Karpas-422 (cell line): Measurements from ENCODE around the gene NHS. TPM values are rescaled to one million over a fixed set of nuclear protein-coding genes. Genes with fewer than 3 reads are reported as not detected.

Experiments used
- DNase-seq: peaks from one replicate; pipeline ENCODE4 v3.0.0-alpha.2; 2015
- H2AFZ ChIP-seq: fragments of 200-600 bp; sonication (generic); 2 replicates; pipeline ENCODE4 v1.6.1; 2014; ENCODE audit warnings: antibody characterized with exemption, low read length, mixed read lengths
- H3K27ac ChIP-seq: fragments of 200-600 bp; sonication (generic); 2 replicates; pipeline ENCODE4 v1.5.1; 2014; ENCODE audit warnings: mild to moderate bottlenecking, low read length, moderate library complexity
- H3K27me3 ChIP-seq: fragments of 200-600 bp; sonication (generic); 2 replicates; pipeline ENCODE4 v1.6.1; 2014; ENCODE audit warnings: low read length, mixed read lengths
- H3K36me3 ChIP-seq: fragments of 200-600 bp; sonication (generic); 2 replicates; pipeline ENCODE4 v1.6.1; 2014; ENCODE audit warnings: low read length, mixed read lengths; ENCODE audit not compliant: insufficient read depth
- H3K4me1 ChIP-seq: fragments of 200-600 bp; sonication (generic); 2 replicates; pipeline ENCODE4 v1.6.1; 2014; ENCODE audit warnings: mild to moderate bottlenecking, low read length, mixed read lengths
- H3K4me2 ChIP-seq: fragments of 200-600 bp; sonication (generic); 2 replicates; pipeline ENCODE4 v1.6.1; 2014; ENCODE audit warnings: low read length, low read depth, mild to moderate bottlenecking; ENCODE audit not compliant: poor library complexity, severe bottlenecking
- H3K4me3 ChIP-seq: fragments of 200-600 bp; sonication (generic); 2 replicates; pipeline ENCODE4 v1.5.1; 2014; ENCODE audit warnings: mild to moderate bottlenecking, antibody characterized with exemption, low read length, mixed read lengths
- H3K79me2 ChIP-seq: fragments of 200-600 bp; sonication (generic); 2 replicates; pipeline ENCODE4 v1.6.1; 2014; ENCODE audit warnings: mild to moderate bottlenecking, low read length, mixed read lengths
- H3K9ac ChIP-seq: fragments of 200-600 bp; sonication (generic); 2 replicates; pipeline ENCODE4 v1.6.0; 2014; ENCODE audit warnings: low read length
- H3K9me2 ChIP-seq: fragments of 200-600 bp; sonication (generic), shearing (Covaris generic); replicated peaks from 2 replicates; pipeline ENCODE4 v1.6.0; 2014; ENCODE audit warnings: mild to moderate bottlenecking, low read length, moderate library complexity; ENCODE audit not compliant: insufficient read depth
- H3K9me3 ChIP-seq: fragments of 300-700, 200-600 bp; sonication (generic); 2 replicates; pipeline ENCODE4 v1.6.1; 2014; ENCODE audit warnings: low read length, mixed read lengths
- H4K20me1 ChIP-seq: fragments of 200-600 bp; sonication (generic); 2 replicates; pipeline ENCODE4 v1.6.1; 2014; ENCODE audit warnings: mild to moderate bottlenecking, antibody characterized with exemption, low read length, low read depth; ENCODE audit not compliant: insufficient read depth
- total RNA-seq: library from RNA; depleted of rRNA; stranded (reverse); fragments of >200 nt; shearing (Covaris generic); gene quantifications from 2 replicates; pipeline ENCODE4 v1.2.3, GENCODE V29; 2014; ENCODE audit warnings: low replicate concordance

Gene NHS
- total RNA-seq, 1 experiment from 2014 or later = 0.15 TPM

GRCh38 chrX:17707731-17708130 lies 332.7 kb downstream of the NHS start:
- Histone ChIP-seq H4K20me1 (no peaks in the 10 kb centered on the region), H2AFZ (no peak overlapping the region), H3K4me3 (no peak overlapping the region), H3K9me2 (no peaks in the 10 kb centered on the region), H3K36me3 (no peaks in the 10 kb centered on the region), H3K27ac (no peak overlapping the region), H3K79me2 (no peaks in the 10 kb centered on the region), H3K9ac (no peak overlapping the region), H3K9me3 (no peaks in the 10 kb centered on the region), H3K4me2 (no peak overlapping the region), H3K27me3 (no peaks in the 10 kb centered on the region), H3K4me1 (no peaks in the 10 kb centered on the region)
- no peak for DNase-seq

- no peaks in the 10 kb centered on the region for H4K20me1 ChIP-seq
- H3K9me3 ChIP-seq = no peaks in the 10 kb centered on the region
- H3K4me1 ChIP-seq = no peaks in the 10 kb centered on the region
- no peaks in the 10 kb centered on the region for H3K27me3 ChIP-seq
- no peak overlapping the region for H3K27ac ChIP-seq
- no peak overlapping the region for H3K9ac ChIP-seq
- H3K36me3 ChIP-seq = no peaks in the 10 kb centered on the region
- H2AFZ ChIP-seq = no peak overlapping the region
- H3K4me3 ChIP-seq = no peak overlapping the region
- H3K4me2 ChIP-seq = no peak overlapping the region
- DNase-seq = no peak
- H3K9me2 ChIP-seq = no peaks in the 10 kb centered on the region
- no peaks in the 10 kb centered on the region for H3K79me2 ChIP-seq
These were observed 335.9 kb downstream of the NHS start for GRCh38 chrX:17710871-17711301.

- no peak overlapping the region for H3K9ac ChIP-seq
- no peaks in the 10 kb centered on the region for H3K9me3 ChIP-seq
- H3K9me2 ChIP-seq = no peaks in the 10 kb centered on the region
These were observed 338.3 kb downstream of the NHS start for GRCh38 chrX:17713288-17713687.

GRCh38 chrX:17718649-17719165 lies 343.7 kb downstream of the NHS start:
- no peaks in the 10 kb centered on the region for H3K36me3 ChIP-seq
- no peak overlapping the region for H3K27ac ChIP-seq
- no peaks in the 10 kb centered on the region for H3K4me1 ChIP-seq
- no peak overlapping the region for H3K4me2 ChIP-seq
- H3K9me3 ChIP-seq = no peaks in the 10 kb centered on the region
- no peaks in the 10 kb centered on the region for H3K27me3 ChIP-seq
- no peaks in the 10 kb centered on the region for H3K9me2 ChIP-seq
- no peaks in the 10 kb centered on the region for H3K79me2 ChIP-seq
- H3K4me3 ChIP-seq = no peak overlapping the region
- DNase-seq = no peak
- H4K20me1 ChIP-seq = no peaks in the 10 kb centered on the region
- no peak overlapping the region for H3K9ac ChIP-seq
- H2AFZ ChIP-seq = no peak overlapping the region

More at GRCh38 chrX:17713288-17713687, 338.3 kb downstream of the NHS start:
- Histone ChIP-seq H3K4me1 (no peaks in the 10 kb centered on the region), H4K20me1 (no peaks in the 10 kb centered on the region), H3K36me3 (no peaks in the 10 kb centered on the region), H2AFZ (no peak overlapping the region), H3K79me2 (no peaks in the 10 kb centered on the region), H3K4me2 (no peak overlapping the region), H3K4me3 (no peak overlapping the region), H3K27me3 (no peaks in the 10 kb centered on the region), H3K27ac (no peak overlapping the region)
- DNase-seq = no peak

- no peak overlapping the region for H3K4me2 ChIP-seq
- H3K27ac ChIP-seq = no peak overlapping the region
- DNase-seq = no peak
- no peak overlapping the region for H2AFZ ChIP-seq
- no peaks in the 10 kb centered on the region for H4K20me1 ChIP-seq
- no peaks in the 10 kb centered on the region for H3K36me3 ChIP-seq
- no peak overlapping the region for H3K4me3 ChIP-seq
- H3K9me2 ChIP-seq = no peaks in the 10 kb centered on the region
- no peaks in the 10 kb centered on the region for H3K27me3 ChIP-seq
- H3K79me2 ChIP-seq = no peaks in the 10 kb centered on the region
- no peaks in the 10 kb centered on the region for H3K9me3 ChIP-seq
- no peaks in the 10 kb centered on the region for H3K4me1 ChIP-seq
- H3K9ac ChIP-seq = no peak overlapping the region
These were observed 344.7 kb downstream of the NHS start for GRCh38 chrX:17719711-17720110.

- H4K20me1 ChIP-seq = no peaks in the 10 kb centered on the region
- H3K79me2 ChIP-seq = no peaks in the 10 kb centered on the region
- H2AFZ ChIP-seq = no peak overlapping the region
These were observed 346.7 kb downstream of the NHS start for GRCh38 chrX:17721715-17722114.

GRCh38 chrX:17725181-17725580 lies 350.2 kb downstream of the NHS start:
- no peak overlapping the region for H3K9ac ChIP-seq
- H3K27me3 ChIP-seq = no peaks in the 10 kb centered on the region
- no peak overlapping the region for H3K4me3 ChIP-seq
- no peaks in the 10 kb centered on the region for H3K36me3 ChIP-seq
- no peak overlapping the region for H3K27ac ChIP-seq
- H3K9me3 ChIP-seq = no peaks in the 10 kb centered on the region
- no peak overlapping the region for H3K4me2 ChIP-seq
- no peak for DNase-seq
- H2AFZ ChIP-seq = no peak overlapping the region
- H3K4me1 ChIP-seq = no peaks in the 10 kb centered on the region
- no peaks in the 10 kb centered on the region for H3K79me2 ChIP-seq
- H3K9me2 ChIP-seq = no peaks in the 10 kb centered on the region
- H4K20me1 ChIP-seq = no peaks in the 10 kb centered on the region

More at GRCh38 chrX:17721715-17722114, 346.7 kb downstream of the NHS start:
- Histone ChIP-seq H3K9me2 (no peaks in the 10 kb centered on the region), H3K4me3 (no peak overlapping the region), H3K9me3 (no peaks in the 10 kb centered on the region), H3K27me3 (no peaks in the 10 kb centered on the region), H3K9ac (no peak overlapping the region), H3K4me2 (no peak overlapping the region), H3K4me1 (no peaks in the 10 kb centered on the region), H3K36me3 (no peaks in the 10 kb centered on the region), H3K27ac (no peak overlapping the region)
- no peak for DNase-seq

GRCh38 chrX:17732138-17732783 lies 357.3 kb downstream of the NHS start:
- no peaks in the 10 kb centered on the region for H3K36me3 ChIP-seq
- H3K9ac ChIP-seq = no peak overlapping the region
- no peaks in the 10 kb centered on the region for H3K79me2 ChIP-seq
- no peak overlapping the region for H3K27ac ChIP-seq
- H2AFZ ChIP-seq = no peak overlapping the region
- DNase-seq = no peak
- H3K4me1 ChIP-seq = no peaks in the 10 kb centered on the region
- H3K4me2 ChIP-seq = no peak overlapping the region
- no peak overlapping the region for H3K4me3 ChIP-seq
- H3K9me3 ChIP-seq = no peaks in the 10 kb centered on the region
- H3K9me2 ChIP-seq = no peaks in the 10 kb centered on the region
- H4K20me1 ChIP-seq = no peaks in the 10 kb centered on the region
- H3K27me3 ChIP-seq = no peaks in the 10 kb centered on the region
